ENCODE results near the gene GHRH. TPM values are rescaled to one million over a fixed set of nuclear protein-coding genes. Genes with fewer than 3 reads are reported as not detected.
A peak's percentile ranks its signal among the peaks of the same experiment; 100 is the strongest.

GHRH gene
- total RNA-seq, 1 donor from 2014 or later: not detected

DNA sequence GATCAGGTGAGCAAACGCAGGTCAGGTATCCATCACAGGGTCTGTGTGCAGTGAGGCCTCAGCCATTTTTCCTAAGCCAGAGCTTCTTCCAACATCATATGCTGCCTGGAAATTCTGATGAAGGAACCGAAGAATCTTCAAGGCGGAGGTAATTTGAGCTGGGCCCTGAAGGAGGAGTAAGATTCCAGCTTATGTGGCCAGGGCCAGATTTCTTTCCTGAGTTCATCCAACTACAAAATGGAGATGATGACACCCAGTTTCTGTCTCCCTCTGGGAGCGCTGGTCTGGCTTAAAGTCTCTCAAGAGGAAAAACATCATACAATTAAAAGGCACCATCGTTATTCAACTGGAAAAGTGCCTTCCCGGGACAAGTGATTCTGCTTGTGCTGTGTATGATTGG lies 20.9 kb upstream of the GHRH start:
- Mint-ChIP-seq H3K27me3 (ENCODE audit: low read depth) (no peaks in the 10 kb centered on the region), H3K4me1 (ENCODE audit: low read depth) (no peaks in the 10 kb centered on the region), H3K36me3 (ENCODE audit: low read depth) (no peaks in the 10 kb centered on the region), H3K4me3 (ENCODE audit: unreplicated experiment) (no peak overlapping the region), H3K9me3 (ENCODE audit: low read depth) (no peaks in the 10 kb centered on the region), H3K27ac (ENCODE audit: unreplicated experiment) (no peak overlapping the region)
- DNase-seq (ENCODE audit: low spot score): peak; percentile 6
- TF ChIP-seq, protein P1, sequence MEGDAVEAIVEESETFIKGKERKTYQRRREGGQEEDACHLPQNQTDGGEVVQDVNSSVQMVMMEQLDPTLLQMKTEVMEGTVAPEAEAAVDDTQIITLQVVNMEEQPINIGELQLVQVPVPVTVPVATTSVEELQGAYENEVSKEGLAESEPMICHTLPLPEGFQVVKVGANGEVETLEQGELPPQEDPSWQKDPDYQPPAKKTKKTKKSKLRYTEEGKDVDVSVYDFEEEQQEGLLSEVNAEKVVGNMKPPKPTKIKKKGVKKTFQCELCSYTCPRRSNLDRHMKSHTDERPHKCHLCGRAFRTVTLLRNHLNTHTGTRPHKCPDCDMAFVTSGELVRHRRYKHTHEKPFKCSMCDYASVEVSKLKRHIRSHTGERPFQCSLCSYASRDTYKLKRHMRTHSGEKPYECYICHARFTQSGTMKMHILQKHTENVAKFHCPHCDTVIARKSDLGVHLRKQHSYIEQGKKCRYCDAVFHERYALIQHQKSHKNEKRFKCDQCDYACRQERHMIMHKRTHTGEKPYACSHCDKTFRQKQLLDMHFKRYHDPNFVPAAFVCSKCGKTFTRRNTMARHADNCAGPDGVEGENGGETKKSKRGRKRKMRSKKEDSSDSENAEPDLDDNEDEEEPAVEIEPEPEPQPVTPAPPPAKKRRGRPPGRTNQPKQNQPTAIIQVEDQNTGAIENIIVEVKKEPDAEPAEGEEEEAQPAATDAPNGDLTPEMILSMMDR (IDR thresholded peaks at IDR 0.05): peak; percentile 73

DNA sequence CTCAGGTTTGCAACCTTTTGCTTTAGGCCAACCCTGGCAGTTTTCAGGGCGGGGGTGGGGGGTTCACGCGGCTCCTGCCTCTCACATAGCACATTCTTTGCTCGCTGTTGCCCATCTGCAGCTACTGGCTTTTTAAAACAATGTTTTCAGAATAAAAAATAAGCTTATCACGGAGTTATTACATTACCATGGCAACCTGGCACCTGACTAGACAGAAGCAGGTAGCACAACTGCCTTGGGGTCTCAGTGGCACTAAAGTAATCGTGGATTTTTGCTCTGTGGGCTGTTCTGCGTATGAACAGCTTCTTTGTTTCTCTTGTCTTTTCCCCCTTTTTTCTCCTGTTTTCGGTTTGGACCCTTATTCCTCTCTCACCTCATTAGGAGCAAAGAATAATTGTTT lies 18.8 kb upstream of the GHRH start:
- TF ChIP-seq, protein P1 (IDR thresholded peaks at IDR 0.05): no peak
- Mint-ChIP-seq H3K36me3 (ENCODE audit: low read depth) (no peaks in the 10 kb centered on the region), H3K27ac (ENCODE audit: unreplicated experiment) (no peak overlapping the region), H3K4me1 (ENCODE audit: low read depth) (peaks cover 9% of the 10 kb centered on the region), H3K9me3 (ENCODE audit: low read depth) (no peaks in the 10 kb centered on the region), H3K27me3 (ENCODE audit: low read depth) (no peaks in the 10 kb centered on the region), H3K4me3 (ENCODE audit: unreplicated experiment) (no peak overlapping the region)
- DNase-seq (ENCODE audit: low spot score): no peak

DNA sequence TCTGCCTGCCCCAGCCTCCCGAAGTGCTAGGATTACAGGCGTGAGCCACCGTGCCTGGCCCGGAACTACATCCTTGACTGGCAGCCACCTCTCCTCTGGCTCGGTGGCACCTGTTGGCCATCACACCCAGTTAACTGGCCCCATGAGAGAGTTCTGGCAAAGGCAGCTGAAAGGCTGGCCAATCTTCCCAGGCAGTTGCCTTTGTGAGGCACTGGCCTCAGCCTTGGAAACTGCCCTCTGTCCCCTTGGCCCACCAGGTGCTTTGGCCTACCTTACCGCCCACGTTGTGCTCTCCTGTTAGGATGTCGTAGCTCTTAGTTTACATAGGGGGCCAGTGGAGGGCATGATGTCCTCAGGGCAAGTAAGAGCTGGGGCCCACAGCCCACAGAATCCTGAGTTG lies 18.2 kb upstream of the GHRH start:
- H3K36me3 Mint-ChIP-seq (ENCODE audit: low read depth): no peaks in the 10 kb centered on the region
- no peaks in the 10 kb centered on the region for H3K9me3 Mint-ChIP-seq (ENCODE audit: low read depth)
- peaks cover 9% of the 10 kb centered on the region for H3K4me1 Mint-ChIP-seq (ENCODE audit: low read depth)
- H3K4me3 Mint-ChIP-seq (ENCODE audit: unreplicated experiment): no peak overlapping the region
- DNase-seq (ENCODE audit: low spot score): peak; percentile 44
- TF ChIP-seq, protein P1 (IDR thresholded peaks at IDR 0.05): no peak
- no peaks in the 10 kb centered on the region for H3K27me3 Mint-ChIP-seq (ENCODE audit: low read depth)
- no peak overlapping the region for H3K27ac Mint-ChIP-seq (ENCODE audit: unreplicated experiment)

DNA sequence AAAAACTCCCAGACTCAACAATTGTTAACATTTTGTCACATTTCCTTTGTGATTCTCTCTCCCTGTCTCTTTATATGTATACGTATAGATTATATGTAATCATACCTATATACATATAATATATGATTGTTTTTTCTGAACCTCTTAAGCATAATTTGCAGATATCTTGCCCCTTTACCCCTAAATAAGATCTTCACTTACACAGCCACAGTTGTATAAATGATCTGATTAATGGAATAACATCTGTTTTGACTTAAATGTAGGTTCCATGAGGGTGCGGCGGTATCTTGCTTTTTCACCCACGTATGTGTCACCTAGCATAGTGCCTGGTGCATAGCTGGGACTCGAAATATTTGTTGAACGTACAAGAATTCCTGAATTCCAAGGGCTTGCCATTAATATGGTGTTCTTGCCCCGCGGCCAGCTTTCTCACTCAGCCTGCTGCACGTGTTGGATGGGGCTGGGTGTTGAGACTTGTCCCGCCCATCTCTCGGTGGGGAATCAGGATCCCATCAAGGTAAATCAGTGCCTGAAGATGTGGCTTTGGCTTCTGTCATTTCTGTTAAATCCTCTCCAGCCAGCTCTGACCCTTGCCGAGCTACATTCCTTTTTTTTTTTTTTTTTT lies 17.5 kb upstream of the GHRH start:
- no peaks in the 10 kb centered on the region for H3K9me3 Mint-ChIP-seq (ENCODE audit: low read depth)
- H3K4me3 Mint-ChIP-seq (ENCODE audit: unreplicated experiment): no peak overlapping the region
- H3K27me3 Mint-ChIP-seq (ENCODE audit: low read depth): no peaks in the 10 kb centered on the region
- no peaks in the 10 kb centered on the region for H3K36me3 Mint-ChIP-seq (ENCODE audit: low read depth)
- DNase-seq (ENCODE audit: low spot score): peak; percentile 50
- H3K4me1 Mint-ChIP-seq (ENCODE audit: low read depth): peaks cover 9% of the 10 kb centered on the region
- H3K27ac Mint-ChIP-seq (ENCODE audit: unreplicated experiment): no peak overlapping the region
- TF ChIP-seq, protein P1 (IDR thresholded peaks at IDR 0.05): no peak

DNA sequence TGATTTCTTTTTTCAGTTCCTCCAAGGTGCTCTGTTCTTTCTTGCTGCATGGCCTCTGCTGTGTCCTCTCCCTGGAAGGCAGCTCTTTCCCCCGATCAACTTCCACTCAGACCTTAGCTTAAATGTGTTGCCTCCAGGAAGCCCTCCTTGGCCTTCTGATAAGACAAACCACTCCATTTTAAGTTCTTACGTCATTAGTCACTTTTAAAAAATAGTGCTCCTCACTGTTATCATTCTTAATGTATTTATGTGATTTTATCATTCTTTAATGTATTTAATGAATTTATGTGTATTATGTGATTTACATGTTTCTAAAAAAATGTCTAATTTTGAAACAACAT lies 15.6 kb upstream of the GHRH start:
- H3K27ac Mint-ChIP-seq (ENCODE audit: unreplicated experiment): no peak overlapping the region

More for the DNA sequence above, 15.6 kb upstream of the GHRH start:
- DNase-seq (ENCODE audit: low spot score): no peak
- H3K36me3 Mint-ChIP-seq (ENCODE audit: low read depth): no peaks in the 10 kb centered on the region
- no peaks in the 10 kb centered on the region for H3K27me3 Mint-ChIP-seq (ENCODE audit: low read depth)
- no peaks in the 10 kb centered on the region for H3K9me3 Mint-ChIP-seq (ENCODE audit: low read depth)
- H3K4me3 Mint-ChIP-seq (ENCODE audit: unreplicated experiment): no peak overlapping the region
- H3K4me1 Mint-ChIP-seq (ENCODE audit: low read depth): peaks cover 9% of the 10 kb centered on the region
- TF ChIP-seq, protein P1 (IDR thresholded peaks at IDR 0.05): no peak
